ENCODE measurements around the gene GPR157. TPM values are rescaled to one million over a fixed set of nuclear protein-coding genes. Genes with fewer than 3 reads are reported as not detected.
"Not testable (repeated sequence)": the region's sequence is repeated elsewhere in the genome, so short reads cannot be mapped to it uniquely, and the experiment has no call there.

Gene GPR157
- total RNA-seq, 1 experiment from 2014 or later: 6.4 TPM

DNA sequence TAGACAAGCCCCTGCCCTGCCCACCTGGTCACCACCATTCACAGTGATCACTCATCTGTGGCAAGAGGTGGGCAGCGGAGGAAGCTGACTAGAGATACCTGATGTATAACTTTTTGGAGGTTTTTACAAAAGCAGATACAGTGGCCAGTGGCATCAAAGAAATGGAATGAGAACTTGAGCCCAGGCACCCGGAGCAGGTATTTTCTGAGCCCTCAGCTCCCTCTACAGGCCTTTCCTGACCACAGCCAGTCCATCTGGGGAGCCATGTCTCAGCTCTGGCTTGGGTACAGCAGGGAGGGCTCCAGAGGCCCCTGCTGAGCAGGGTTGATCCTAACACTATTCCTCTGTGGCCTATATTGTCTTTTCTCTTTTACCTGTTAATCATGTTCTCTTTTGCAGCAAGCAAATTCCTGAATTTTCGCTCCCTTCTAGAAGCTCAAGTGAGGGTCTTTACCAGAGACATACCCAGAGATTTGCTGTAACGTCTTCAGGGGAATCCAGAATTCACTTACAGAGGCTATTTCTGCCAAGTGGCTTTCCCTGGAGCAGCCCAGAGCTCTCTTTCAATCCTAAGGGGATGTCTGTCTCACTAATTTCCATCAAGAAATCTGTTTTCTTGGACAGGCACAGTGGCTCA, 27.3 kb downstream of the GPR157 start:
- DNase-seq (ENCODE audit: low read depth): peak; percentile 48
- in situ Hi-C loops (cut with HindIII; ENCODE audit: low pct_unique_long_range_greater_than_20kb, low sequenced_read_pairs): no loop called here

DNA sequence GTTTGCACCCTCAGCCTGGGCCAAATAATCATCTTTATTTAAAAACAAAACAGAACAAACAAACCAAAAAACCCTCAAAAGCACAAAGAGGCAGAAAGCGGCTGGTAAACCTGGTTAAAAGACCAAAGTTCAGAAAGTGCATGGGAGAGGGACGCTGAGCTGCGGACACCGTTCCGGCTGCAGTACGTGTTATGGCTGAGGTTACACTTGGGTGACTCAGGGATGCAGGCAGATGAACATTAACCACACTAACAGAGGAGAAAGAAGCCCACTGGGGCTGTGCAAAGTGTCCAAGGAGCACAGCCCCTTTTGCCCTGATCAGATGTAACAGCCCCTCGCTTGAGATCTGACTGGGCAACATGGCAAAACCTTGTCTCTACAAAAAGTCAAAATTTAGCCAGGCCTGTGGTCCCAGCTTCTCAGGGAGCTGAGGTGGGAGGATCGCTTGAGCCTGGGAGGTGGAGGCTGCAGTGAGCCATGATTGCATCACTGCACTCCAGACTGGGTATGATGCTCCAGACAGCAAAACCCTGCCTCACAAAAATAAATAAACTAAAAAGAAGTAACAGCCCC, 28.3 kb downstream of the GPR157 start:
- in situ Hi-C loops (cut with HindIII; ENCODE audit: low pct_unique_long_range_greater_than_20kb, low sequenced_read_pairs): no loop called here
- DNase-seq (ENCODE audit: low read depth): peak; percentile 79

DNA sequence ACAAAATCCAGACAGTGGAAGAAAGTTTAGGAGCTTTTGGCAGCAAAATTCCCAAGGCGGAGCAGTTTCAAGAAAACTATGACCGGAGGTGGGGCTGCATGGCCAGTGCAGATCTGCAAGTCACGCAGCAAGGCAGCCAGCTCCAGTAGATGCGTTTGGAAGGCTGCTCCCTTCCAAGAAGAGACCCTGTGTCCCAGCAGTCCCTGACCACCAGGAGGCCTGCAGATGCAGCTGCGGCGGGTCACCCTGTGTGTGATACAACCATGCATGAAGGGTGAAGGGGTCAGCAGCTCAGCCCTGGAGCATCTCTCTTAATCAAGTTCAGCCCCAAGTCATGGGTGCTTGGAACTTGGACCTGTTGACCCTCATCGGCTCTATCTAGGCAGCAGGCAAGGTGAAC, 29.3 kb downstream of the GPR157 start:
- in situ Hi-C loops (cut with HindIII; ENCODE audit: low pct_unique_long_range_greater_than_20kb, low sequenced_read_pairs): no loop called here
- no peak for DNase-seq (ENCODE audit: low read depth)

DNA sequence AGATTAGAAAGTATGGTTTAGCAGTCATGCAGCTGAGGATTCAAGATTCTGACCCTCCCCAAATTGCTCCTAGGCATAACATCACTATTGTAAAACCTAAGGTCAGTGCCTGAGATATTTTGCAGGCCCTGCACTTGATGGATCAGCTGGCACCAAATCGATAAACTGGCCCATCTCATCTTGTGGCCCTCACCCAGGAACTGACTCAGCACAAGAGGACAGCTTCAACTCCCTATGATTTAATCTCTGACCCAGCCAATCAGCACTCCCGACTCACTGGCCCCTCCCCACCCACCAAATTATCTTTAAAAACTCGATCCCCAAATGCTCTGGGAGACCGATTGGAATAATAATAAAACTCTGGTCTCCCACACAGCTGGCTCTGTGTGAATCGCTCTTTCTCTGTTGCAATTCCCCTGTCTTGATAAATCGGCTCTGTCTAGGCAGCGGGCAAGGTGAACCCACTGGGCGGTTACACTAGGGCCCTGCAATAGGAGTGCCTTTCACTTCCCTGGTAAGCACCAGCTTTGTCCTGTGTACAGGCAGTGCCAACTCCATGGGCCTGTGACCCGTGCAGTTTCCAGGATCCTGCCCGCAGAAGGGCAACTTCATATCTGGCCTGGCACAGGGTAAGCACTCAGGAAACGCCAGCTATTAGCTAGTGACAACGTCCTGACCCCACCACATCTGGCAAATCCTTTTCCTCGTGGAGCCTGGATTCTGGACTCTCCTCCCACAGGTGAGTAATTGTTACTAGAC, 30.8 kb downstream of the GPR157 start:
- in situ Hi-C loops (cut with HindIII; ENCODE audit: low pct_unique_long_range_greater_than_20kb, low sequenced_read_pairs): no loop called here

DNA sequence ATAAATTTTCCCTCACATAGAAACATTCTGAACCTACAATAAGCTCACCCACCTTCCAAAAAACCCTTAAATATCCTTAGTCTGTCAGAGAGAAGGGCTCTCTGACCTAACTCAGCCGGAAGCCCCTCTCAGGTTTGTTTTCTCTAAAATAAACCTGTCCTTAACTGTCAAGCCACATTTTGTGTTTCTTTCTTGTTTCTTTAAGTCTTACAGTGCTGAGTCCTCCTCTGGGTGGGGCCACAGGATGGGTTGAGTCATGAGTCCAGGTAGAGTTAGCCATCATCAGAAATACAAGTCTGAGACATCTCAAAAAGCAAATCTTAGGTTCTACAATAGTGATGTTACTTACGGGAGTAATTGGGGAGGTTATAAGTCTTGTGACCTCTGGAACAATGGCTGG, 33.1 kb downstream of the GPR157 start:
- no peak for DNase-seq (ENCODE audit: low read depth)
- in situ Hi-C loops (cut with HindIII; ENCODE audit: low pct_unique_long_range_greater_than_20kb, low sequenced_read_pairs): no loop called here

More for the DNA sequence above, 30.8 kb downstream of the GPR157 start:
- no peak for DNase-seq (ENCODE audit: low read depth)

DNA sequence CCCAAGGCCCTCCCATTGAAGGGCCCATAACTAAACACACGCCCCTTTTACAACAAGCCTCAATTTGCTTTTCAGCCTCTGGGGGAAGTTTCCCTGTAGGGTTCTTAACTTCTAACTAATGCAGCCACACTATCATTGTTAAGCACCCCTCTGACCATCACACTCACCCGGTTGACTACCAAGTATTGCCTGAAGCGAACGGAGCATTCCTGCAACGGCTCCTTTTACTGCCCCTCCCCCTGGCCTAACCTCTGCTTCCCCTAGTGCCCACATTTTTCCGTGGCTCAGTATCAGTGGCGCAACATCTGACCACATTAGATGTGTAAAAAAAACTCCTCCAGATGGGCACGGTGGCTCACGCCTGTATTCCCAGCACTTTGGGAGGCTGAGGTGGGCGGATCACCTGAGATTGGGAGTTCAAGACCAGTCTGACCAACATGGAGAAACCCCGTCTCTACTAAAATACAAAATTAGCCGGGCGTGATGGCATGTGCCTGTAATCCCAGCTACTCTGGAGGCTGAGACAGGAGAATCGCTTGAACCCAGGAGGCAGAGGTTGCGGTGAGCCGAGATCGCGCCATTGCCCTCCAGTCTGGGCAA, 34.8 kb downstream of the GPR157 start:
- in situ Hi-C loops (cut with HindIII; ENCODE audit: low pct_unique_long_range_greater_than_20kb, low sequenced_read_pairs); DNase-seq (ENCODE audit: low read depth): not testable (repeated sequence)

DNA sequence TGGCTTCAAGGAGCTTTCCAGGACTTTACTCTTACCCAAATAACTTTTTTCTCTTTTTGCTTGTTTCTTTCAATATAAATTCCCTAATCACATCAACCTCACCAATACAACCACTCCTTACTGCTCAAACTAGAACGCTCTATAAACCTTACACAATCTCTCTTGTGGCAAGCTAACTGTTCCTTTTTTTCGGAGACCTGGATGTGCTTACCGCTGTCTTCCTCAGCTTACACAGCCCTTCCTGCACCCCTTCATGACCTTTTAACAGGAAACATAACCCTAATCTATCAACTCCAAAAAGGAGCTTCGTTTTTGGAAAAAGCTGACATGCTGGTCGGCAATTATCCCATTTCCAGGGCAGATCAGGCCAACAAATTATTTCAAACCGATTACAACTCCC, 35.3 kb downstream of the GPR157 start:
- in situ Hi-C loops (cut with HindIII; ENCODE audit: low pct_unique_long_range_greater_than_20kb, low sequenced_read_pairs): no loop called here
- DNase-seq (ENCODE audit: low read depth): no peak

DNA sequence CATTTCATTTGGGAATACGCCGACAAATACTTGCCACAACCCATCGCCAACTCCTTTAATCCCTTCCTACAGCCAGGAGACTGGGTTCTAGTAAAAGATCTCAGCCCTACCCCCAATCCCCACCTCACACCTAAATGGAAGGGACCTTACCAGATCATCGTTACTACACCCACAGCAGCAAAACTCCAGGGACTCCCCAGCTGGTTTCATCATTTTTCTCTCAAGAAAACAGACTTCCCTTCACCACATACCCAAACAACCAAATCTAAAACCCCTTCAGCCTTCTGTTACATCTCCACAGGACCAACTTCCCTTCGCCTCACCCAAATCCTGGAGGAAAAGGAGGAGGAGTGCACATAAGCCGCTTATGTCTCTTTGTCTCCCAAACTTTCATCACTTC, 35.8 kb downstream of the GPR157 start:
- DNase-seq (ENCODE audit: low read depth): no peak
- in situ Hi-C loops (cut with HindIII; ENCODE audit: low pct_unique_long_range_greater_than_20kb, low sequenced_read_pairs): no loop called here

DNA sequence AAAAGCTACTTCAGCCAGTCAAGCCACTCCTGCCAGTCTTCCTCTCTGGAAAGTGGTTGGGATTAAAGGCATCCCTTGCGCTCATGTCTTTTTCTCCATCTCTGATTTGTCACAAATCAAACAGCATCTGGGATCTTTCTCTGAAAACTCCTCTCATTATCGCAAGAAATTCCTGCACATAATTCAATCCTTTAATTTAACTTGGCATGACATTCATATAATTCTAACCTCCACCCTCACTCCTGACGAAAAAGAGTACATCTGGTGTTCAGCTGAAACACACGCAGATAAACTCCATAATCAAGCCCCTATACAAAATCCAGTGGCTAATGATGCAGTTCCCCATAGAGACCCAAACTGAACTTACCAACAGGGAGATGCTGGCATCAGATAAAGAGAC, 40.1 kb downstream of the GPR157 start:
- DNase-seq (ENCODE audit: low read depth): no peak
- in situ Hi-C loops (cut with HindIII; ENCODE audit: low pct_unique_long_range_greater_than_20kb, low sequenced_read_pairs): no loop called here

DNA sequence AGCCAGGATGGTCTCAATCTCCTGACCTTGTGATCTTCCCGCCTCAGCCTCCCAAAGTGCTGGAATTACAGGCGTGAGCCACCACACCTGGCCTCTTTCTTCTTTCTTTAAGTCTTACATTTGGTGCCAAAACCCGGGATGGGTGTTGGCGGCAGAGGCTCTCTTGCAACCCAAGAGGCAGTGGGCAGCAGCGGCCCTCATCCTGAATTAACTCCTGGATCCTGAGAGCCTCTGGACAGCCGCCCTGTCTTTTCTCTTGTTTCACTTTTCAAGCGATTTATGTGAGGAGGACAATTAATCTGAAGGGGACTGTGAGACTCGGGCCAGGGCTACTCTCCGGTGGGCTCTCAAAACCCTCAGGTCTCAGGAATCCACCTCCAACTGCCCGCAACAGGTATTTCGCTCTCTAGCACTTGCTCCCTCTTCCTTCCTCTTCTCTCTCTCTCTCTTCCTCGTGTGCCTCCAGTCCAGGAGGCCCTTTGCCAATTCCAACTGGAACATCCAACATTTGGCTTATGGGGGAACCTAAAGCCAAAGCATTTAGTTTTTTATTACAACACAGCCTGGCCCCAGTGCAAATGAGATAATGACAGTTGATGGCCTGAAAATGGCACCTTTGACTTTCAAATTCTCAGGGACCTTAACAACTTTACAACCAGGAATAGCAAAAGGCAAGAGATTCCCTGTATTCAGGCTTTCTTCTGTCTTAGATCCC, 41.3 kb downstream of the GPR157 start:
- in situ Hi-C loops (cut with HindIII; ENCODE audit: low pct_unique_long_range_greater_than_20kb, low sequenced_read_pairs): no loop called here
- DNase-seq (ENCODE audit: low read depth): no peak

DNA sequence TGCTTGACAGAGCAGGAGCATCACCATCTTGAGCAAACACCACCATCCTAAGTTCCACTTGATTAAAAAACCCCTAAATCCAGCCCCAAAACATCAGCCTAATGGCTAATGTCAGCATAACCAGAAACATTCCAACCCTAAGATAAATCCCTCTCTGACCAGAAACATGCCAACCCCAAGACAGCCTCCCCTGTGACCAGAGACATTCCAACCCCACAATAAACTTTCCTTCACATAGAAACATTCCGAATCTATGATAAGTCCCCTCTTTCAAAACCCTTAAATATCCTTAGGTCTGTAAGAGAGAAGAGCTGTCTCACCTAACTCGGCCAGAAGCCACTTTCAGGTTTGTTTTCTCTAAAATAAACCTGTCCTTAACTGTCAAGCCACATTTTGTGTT, 42.1 kb downstream of the GPR157 start:
- no peak for DNase-seq (ENCODE audit: low read depth)
- in situ Hi-C loops (cut with HindIII; ENCODE audit: low pct_unique_long_range_greater_than_20kb, low sequenced_read_pairs): no loop called here

DNA sequence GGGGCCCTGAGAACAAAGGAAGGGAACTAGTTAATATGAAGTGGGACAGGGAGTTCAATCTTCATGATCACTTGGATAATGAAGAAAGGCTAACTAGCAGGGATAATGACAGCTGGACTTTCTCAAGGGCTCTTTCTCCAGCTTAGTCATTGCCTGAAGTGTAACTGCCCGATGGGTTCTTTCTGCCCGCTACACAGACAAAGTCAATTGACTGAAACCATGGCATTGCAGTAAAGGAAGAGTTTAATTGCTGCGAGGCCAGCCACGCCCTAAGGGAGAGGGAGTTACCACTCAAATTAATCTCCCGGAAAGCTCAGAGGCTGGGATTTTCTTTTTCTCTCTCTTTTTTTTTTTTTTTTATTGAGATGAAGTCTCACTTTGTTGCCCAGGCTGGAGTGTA, 42.9 kb downstream of the GPR157 start:
- in situ Hi-C loops (cut with HindIII; ENCODE audit: low pct_unique_long_range_greater_than_20kb, low sequenced_read_pairs): no loop called here
- peak; percentile 21 for DNase-seq (ENCODE audit: low read depth)

DNA sequence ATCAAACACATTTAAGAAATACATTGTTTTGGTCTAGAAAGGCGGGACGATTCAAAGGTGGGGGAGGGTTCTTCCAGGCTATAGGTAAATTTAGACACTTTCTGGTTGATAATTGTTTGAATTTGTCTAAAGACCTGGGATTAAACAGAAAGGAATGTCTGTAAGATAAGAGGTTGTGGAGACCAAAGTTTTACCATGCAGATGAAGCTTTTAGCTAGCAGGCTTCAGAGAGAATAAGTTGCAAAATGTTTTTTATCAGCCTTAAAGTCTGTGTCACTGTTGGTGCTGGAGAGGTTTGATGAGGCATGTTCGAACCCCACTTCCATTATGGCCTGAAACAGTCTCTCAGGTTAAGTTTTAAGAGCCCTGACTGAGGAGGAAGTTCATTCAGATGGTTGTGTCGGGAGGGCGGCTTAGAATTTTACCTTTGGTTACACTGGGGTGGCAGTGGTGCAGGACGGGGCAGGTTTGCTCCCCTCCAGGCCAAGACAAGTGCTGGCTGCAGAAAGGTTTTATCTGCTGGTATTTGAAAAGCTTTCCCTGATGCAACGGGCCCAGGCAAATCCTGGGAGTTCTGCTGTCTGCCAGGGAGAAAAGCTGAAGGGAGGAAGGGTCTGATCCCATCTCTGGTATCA, 43.5 kb downstream of the GPR157 start:
- in situ Hi-C loops (cut with HindIII; ENCODE audit: low pct_unique_long_range_greater_than_20kb, low sequenced_read_pairs): no loop called here
- DNase-seq (ENCODE audit: low read depth): no peak

DNA sequence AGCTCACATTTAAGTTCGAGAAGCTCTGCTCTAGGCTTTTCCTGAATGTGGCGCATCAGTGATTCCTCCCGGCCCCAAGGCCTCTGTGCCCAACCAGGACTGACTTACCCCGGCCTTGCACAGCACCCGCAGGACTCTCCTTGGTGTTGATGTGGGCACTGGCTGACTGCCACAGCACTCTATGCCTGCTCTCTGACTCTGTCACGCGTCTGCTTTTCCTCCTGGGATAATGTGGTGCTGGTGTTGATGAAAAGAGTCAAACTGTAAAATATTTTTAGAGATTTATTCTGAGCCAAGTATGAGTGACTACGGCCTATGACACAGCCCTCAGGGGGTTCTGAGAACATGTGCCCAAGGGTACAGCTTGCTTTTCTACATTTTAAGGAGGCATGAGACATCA, 44.0 kb downstream of the GPR157 start:
- DNase-seq (ENCODE audit: low read depth): no peak
- in situ Hi-C loops (cut with HindIII; ENCODE audit: low pct_unique_long_range_greater_than_20kb, low sequenced_read_pairs): no loop called here

DNA sequence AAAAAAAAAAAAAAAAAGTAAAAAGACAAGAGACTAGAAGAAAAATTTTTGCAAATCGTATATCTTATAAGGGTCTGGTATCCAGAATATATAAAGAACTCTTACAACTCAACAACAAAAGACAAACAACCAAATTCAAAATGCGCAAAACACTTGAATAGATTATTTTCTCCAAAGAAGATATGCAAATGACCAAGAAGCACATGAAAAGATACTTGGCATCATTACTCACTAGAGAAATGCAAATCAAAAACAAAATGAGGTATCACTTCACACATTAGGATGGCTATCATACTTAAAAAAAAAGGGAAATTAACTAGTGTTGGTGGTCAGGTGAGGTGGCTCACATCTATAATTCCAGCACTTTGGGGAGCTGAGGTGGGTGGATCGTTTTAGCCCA, 47.4 kb downstream of the GPR157 start:
- in situ Hi-C loops (cut with HindIII; ENCODE audit: low pct_unique_long_range_greater_than_20kb, low sequenced_read_pairs): no loop called here

DNA sequence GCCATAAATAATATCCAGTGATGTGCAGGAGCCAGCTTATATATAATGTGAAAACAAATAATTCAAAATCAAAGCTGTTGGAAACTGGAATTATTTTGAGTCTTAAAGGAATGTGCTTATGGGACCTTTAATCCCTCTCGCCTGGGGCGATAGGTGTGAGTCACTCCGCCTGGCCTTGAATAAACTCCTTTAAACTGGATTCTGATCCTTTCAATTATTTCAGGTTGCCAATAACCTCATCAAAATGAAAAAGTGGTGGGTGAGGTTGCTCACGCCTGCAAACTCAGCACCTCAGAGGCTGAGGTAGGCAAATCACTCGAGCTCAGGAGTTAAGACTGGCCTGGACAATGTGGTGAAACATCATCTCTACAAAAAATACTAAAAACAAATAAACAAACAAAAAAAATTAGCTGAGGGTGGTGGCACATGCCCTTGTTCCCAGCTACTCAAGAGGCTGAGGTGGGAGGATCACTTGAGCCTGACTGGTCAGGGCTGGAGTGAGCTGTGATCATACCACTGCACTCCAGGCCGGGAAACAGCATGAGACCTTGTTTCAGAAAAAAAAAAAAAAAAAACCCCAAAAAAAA, 48.1 kb downstream of the GPR157 start:
- in situ Hi-C loops (cut with HindIII; ENCODE audit: low pct_unique_long_range_greater_than_20kb, low sequenced_read_pairs): no loop called here
- peak; percentile 50 for DNase-seq (ENCODE audit: low read depth)

More for the DNA sequence above, 47.4 kb downstream of the GPR157 start:
- no peak for DNase-seq (ENCODE audit: low read depth)

DNA sequence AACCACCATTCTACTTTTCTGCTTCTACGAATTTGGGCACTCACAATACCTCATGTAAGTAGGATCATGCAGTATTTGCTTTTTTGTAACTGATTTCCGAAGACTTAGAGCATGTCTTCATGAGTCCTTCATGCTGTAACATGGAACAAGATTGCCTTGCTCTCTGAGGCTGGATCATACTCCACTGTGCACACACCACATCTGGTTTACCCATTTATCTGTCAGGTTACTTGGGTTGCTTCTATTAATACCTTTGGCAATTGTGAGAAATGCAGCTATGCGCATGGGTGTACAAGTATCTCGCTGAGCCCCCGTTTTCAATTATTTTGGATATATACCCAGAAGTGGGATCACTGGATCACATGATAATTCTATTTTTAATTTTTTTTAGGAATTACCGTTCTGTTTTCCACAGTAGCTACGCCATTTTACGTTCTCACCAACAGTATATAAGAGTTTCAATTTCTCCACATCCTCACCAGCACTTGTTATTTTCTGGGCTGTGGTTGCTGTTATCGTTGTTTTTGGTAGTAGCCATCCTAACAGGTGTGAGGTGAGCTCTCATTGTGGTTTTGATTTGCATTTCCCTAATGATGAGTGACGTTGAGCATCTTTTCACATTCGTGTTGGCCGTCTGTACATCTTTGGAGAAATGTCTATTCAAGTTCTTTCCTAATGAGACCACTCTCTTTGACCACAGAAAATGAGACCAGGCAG, 48.8 kb downstream of the GPR157 start:
- in situ Hi-C loops (cut with HindIII; ENCODE audit: low pct_unique_long_range_greater_than_20kb, low sequenced_read_pairs): no loop called here
- DNase-seq (ENCODE audit: low read depth): no peak
